Hepatocyte (in vitro differentiated cells): Measurements from ENCODE around the gene AGPS.

ENCODE experiments used
- CTCF ChIP-seq: fragments of 200-600 bp; sonication (generic); IDR thresholded peaks from 2 replicates; pipeline ENCODE4 v1.5.1; 2016; ENCODE audit warnings: antibody characterized with exemption, mild to moderate bottlenecking; ENCODE audit not compliant: poor library complexity
- EZH2 ChIP-seq: fragments of 200-600 bp; sonication (generic); IDR thresholded peaks from 2 replicates; pipeline ENCODE4 v1.6.1; 2016; ENCODE audit warnings: antibody characterized with exemption, mild to moderate bottlenecking, borderline replicate concordance

DNA sequence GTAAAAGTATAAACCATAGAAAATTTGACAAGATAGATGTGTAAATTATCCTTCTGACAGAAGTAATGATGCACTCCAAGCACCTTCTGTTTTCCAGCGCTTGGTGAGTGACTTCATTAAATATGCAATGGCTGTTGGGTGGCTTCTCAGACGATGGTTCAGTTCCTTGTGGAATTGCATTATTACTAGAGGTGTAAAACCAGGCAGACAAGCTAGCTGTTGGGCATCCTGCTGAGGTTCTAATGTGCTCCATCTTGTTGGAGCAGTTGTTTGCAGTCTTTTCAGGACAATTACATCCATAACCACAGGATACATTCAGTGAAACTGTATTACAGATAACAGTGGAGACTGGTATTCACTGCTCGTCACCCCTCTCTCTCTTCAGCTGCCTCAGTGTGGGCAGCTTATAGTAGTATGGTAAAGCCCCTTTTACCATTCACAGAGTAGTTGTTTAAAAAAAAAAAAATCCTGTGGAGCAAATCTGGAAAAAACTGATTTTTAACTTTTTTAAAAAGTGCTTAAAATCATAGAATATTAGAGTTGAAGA lies 143.5 kb downstream of the AGPS start:
- TF ChIP-seq CTCF: no peak
- TF ChIP-seq EZH2: no peak
